GM21529 (cell line): ENCODE results near the gene LMO7.
"Not testable (repeated sequence)": the region's sequence is repeated elsewhere in the genome, so short reads cannot be mapped to it uniquely, and the experiment has no call there.

Experiments
- ATAC-seq: cut with Tn5 transposase; IDR thresholded peaks from one replicate; pipeline ENCODE4 v1.9.1; 2021; ENCODE audit not compliant: unreplicated experiment

Gene LMO7

GRCh38 chr13:75769141-75769905, 133.2 kb downstream of the LMO7 start:
- no peak for ATAC-seq

GRCh38 chr13:75770164-75770563, 134.0 kb downstream of the LMO7 start:
- ATAC-seq: no peak

DNA sequence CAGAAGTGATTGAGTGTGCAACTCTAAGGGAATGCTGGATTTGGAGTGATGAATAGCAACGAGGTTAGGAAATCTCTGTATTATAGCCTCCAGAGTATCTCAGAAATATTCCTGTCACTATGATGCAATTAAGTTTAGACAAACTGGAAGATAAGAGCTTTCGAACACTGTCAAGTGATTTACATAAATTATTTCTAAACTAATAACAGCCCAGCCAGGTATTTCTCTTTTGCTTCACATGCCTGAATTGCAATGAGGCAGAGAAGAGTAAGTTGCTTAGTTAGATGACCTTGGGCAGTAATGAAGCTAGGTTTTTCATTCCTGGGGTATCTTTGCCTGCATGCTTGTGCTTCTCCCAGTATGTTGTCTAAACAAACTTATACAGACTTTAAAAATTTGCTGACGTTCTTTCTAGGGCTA, 134.5 kb downstream of the LMO7 start:
- ATAC-seq: no peak

- no peak for ATAC-seq
These were observed 135.1 kb downstream of the LMO7 start for GRCh38 chr13:75771226-75771625.

GRCh38 chr13:75771818-75772217, 135.7 kb downstream of the LMO7 start:
- ATAC-seq: no peak

- no peak for ATAC-seq
These were observed 138.0 kb downstream of the LMO7 start for GRCh38 chr13:75774176-75774575.

DNA sequence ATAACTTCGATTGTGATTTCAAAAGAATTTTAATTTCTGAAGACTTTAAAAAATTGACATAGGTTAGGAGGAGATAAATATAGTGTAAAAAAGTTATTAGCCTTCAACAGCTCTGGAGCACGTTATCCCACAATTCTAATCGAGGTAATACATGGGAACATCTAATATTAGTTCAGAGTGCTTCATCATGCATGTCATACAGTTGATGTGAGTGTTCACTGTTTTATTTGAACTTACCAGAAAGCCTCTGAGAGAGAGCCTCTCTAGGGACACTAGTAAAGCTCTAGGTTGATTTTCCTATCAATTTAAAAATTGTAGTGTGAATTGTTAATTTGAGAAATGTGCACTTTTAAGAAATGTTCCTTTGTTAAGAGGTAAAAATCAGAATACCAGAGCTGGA, 140.4 kb downstream of the LMO7 start:
- ATAC-seq: no peak

- no peak for ATAC-seq
These were observed 143.3 kb downstream of the LMO7 start for GRCh38 chr13:75779393-75779792.

DNA sequence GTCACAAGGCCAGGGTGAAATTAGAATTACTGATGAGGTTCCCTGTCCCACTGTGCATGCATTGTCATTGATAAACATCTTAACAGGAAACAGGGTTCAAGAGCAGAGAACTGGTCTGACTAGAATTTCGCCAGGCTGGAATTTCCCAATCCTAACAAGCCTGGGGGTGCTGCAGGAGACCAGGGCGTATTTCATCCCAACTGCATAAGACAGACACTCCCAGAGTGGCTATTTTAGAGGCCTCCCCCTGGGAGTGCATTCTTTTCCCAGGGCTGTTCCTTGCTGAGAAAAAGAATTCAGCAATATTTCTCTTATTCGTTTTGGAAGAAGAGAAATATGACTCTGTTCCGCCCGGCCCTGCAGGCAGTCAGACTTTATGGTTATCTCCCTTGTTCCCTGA, 144.0 kb downstream of the LMO7 start:
- ATAC-seq: not testable (repeated sequence)

DNA sequence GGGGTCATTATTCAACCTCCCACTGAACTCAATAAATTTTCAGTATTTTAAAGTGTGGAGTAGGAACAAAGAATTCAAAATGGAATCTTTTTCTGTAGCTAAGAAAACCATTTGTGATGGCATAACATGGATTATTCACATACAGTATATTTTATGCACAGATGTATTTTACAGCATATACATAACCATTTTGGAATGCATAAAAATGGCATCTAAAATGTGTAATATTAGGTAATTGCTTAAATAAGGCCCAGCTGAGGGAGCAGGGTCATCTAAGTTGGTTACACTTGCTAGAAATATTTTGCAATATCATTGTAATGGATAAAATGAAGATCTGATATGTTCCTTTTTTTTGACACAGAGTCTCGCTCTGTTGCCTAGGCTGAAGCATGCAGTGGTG, 146.9 kb downstream of the LMO7 start:
- ATAC-seq: no peak

DNA sequence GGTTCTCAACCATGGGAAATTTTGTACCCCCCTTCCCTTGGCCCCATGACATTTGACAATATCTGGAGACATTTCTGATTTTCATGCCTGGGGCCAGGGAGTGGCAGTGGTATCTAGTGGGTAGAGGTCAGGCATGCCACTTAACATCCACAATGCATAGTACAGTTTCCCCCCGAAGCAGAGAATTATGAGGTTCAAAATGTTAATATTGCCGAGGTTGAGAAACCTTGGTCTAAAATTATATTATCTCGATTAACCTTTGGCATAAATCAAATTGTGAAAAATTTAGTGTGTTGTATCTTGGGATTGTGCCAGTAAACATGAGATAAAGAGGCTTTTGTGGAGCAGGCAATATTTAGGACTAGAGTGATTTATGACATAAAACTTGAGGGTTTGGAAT, 147.9 kb downstream of the LMO7 start:
- ATAC-seq: no peak

DNA sequence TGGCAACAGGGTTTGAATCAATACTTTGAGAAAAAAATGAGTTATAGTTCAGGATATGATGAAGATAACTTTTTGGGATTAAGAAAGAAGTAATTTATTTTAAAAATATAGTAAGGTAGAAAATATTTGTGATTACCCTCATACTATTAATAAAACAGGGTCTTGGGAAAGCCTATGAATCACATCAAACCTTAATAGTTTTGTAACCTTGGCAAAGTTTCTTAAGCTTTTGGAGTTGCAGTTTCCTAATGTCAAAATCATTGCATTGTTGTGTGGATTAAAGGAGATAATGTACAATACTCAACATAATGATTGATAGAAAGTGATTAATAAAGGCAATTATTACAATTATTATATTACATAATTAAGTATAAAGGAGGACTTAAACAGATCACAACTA, 149.0 kb downstream of the LMO7 start:
- ATAC-seq: no peak

GRCh38 chr13:75787249-75787928, 151.3 kb downstream of the LMO7 start:
- ATAC-seq: no peak

DNA sequence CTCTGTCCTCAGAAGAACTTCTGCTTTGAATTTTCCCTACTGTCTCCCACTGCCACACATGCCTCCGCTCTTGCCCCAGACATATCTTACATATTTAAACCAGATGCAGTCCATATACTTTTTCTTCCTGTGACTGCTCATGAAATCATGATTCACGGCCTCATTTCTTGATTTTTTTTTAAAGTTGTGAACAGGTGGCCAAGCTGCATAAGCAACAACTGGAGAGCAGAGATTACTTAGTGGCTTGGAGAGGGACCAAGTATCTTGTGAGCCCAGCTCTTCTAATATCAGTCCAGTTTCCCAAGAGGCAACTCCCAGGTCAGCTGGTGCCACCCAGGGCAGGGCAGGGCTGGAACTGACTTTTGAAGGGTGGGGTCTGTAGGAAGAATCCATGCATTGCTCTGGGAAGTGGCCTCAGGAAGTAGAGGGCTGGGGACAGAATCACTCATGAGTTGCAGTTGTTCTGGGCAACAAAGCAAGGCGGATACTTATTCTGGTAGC, 152.4 kb downstream of the LMO7 start:
- no peak for ATAC-seq

DNA sequence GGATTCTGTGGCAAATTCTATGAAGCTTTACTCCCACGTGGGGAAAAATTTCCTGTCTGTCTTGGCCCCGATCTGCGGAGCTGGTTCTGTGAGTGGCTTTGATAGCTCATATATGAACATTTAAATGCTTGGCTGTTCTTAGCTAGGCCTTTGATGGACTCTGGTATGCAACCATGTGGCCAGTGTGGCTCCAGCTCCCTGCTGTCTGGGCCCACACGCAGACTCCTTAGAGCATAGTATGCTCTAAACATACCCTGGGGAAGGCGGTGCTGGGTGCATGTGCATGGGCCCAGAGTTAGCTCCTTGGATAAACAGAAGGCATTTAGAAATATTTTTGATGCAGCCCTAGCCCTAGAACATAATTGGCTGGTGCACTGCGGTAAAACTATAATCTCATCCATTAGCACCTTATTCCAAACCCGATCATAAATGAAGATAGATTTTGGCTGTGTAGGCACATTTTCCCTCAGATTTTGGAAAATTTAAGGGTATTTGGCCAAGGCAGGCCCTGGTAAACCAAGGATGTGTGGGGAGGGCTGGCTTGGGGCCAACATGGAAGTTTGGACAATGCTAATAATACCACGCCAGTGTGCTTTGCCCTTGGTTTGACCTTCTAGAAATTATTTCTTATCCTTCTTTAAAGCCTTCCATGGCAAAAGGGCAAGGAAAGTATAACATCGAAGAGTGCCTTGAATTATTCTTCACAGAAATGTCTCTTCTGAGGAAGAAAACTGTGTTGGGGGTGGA, 153.5 kb downstream of the LMO7 start:
- ATAC-seq: no peak

DNA sequence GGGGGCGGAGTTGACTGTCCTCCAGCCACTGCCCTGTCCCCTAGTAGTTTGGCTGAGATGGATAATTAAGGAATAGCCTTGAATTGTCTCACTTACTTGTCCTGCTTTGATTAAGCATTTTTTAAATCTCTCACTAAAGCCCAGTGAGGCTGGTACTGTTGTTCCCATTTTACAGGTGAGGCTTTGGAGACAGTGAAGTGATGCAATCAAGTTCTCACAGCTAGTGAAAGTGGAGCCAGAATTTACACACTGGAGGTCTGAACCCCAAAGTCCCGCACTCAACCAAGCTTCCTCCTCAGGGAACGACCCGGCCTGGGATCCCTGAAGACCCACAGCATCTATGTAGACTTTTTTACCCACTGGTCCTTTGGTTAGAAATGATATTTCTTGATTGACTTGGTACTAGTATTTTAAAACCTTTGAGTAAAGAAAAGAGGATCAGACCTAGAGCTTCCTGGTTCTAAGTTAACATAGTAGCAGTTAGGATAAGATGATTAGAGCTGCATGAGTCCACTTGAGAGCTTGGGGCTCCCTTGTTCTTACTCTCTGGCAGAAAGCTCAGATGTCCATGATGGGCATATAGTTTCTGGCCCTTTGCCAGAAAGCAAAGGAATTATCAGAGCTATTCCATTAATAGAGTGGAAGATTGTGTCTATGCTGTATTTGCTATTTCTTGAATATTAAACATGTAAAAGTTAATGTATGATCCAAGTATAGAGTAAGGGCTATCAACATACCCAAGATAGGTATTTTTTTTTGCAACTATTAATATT, 154.3 kb downstream of the LMO7 start:
- no peak for ATAC-seq

- no peak for ATAC-seq
These were observed 156.5 kb downstream of the LMO7 start for GRCh38 chr13:75792526-75793187.

DNA sequence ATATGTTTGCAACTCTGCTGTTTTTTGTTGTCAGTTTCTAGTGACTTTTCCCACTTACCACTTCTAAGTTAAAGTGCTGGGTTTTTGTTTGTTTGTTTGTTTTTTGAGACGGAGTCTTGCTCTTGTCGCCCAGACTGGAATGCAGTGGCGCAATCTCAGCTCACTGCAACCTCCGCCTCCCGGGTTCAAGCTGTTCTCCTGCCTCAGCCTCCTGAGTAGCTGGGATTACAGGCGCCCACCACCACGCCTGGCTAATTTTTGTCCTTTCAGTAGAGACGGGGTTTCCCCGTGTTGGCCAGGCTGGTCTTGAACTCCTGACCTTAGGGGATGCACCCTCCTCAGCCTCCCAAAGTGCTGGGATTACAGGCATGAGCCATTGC, 157.0 kb downstream of the LMO7 start:
- not testable (repeated sequence) for ATAC-seq

DNA sequence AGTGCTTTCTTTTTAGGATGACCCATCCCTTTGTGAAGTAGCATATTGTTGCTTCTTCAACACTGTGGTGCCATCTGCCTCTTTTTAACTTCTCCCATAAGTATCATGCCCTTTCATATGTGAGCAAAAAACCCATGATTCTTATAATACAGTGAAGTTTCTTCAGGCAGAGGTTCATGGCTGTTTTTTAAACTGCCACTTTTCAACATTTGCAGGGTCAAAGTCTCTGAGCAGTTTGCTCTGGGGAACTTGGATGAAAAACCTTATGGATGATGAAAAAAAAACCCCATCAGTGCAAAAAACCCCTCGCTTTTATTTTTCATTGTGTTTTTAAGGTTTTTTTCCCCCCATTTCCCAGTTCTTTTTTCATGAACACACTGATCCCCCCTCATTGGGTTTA, 158.5 kb downstream of the LMO7 start:
- ATAC-seq: no peak

GRCh38 chr13:75795274-75795673, 159.1 kb downstream of the LMO7 start:
- ATAC-seq: no peak

DNA sequence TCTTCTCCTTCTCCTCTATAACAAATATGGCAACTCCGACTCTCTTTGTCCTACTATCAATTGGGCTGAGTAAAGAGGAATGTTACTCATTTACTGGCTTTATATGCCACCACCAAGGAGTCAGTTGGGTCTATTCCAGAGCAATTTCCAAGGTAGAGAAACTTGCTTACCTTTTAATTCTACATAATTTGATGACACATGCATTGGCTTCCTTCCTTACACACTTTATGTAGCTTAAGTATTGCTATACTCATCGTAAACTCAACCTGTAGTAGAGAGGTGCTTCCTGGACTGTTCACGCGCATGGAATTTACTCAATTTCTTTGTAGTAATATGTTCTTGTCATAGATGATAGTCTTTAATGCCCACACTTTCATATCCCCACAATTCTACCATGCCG, 160.7 kb downstream of the LMO7 start:
- ATAC-seq: no peak
